GM23338 (cell line): Measurements from ENCODE around the gene SUCLG1. TPM values are rescaled to one million over a fixed set of nuclear protein-coding genes. Genes with fewer than 3 reads are reported as not detected.

Experiments
- ATAC-seq: fragments of 200-7000 bp; cut with Tn5 transposase; 3 replicates; pipeline ENCODE4 v1.9.1; 2020
- DNase-seq: peaks from one replicate; pipeline ENCODE4 v3.0.0-alpha.2; 2015; ENCODE audit warnings: low spot score
- H2AFZ ChIP-seq: fragments of 200-600 bp; sonication (generic); 2 replicates; pipeline ENCODE4 v1.8.0; 2016; ENCODE audit warnings: antibody characterized with exemption, mild to moderate bottlenecking, moderate library complexity
- H3F3A ChIP-seq: fragments of 200-600 bp; sonication (generic); replicated peaks from 2 replicates; pipeline ENCODE4 v1.8.0; 2017; ENCODE audit warnings: antibody characterized with exemption, mixed run types, low read depth
- H3K27ac ChIP-seq: fragments of 200-600 bp; sonication (generic); 2 replicates; pipeline ENCODE4 v1.6.1; 2016; ENCODE audit warnings: low read depth
- H3K27me3 ChIP-seq: fragments of 200-600 bp; sonication (generic); 2 replicates; pipeline ENCODE4 v1.8.0; 2016; ENCODE audit warnings: mild to moderate bottlenecking, mixed run types, moderate library complexity; ENCODE audit not compliant: insufficient read depth
- H3K36me3 ChIP-seq: fragments of 200-600 bp; sonication (generic); 2 replicates; pipeline ENCODE4 v1.8.0; 2016; ENCODE audit warnings: mild to moderate bottlenecking; ENCODE audit not compliant: insufficient read depth
- H3K4me1 ChIP-seq: fragments of 200-600 bp; sonication (generic); 2 replicates; pipeline ENCODE4 v1.8.0; 2016; ENCODE audit warnings: mild to moderate bottlenecking, moderate library complexity; ENCODE audit not compliant: insufficient read depth
- H3K4me2 ChIP-seq: fragments of 200-600 bp; sonication (generic); 2 replicates; pipeline ENCODE4 v1.7.1; 2017; ENCODE audit warnings: mixed run types
- H3K4me3 ChIP-seq: fragments of 200-600 bp; sonication (generic); 2 replicates; pipeline ENCODE4 v1.6.1; 2016; ENCODE audit warnings: mixed run types
- H3K79me2 ChIP-seq: fragments of 200-600 bp; sonication (generic); replicated peaks from 2 replicates; pipeline ENCODE4 v1.8.0; 2017; ENCODE audit warnings: mild to moderate bottlenecking; ENCODE audit not compliant: insufficient read depth
- H3K9me2 ChIP-seq: fragments of 200-600 bp; sonication (generic); 2 replicates; pipeline ENCODE4 v1.8.0; 2017; ENCODE audit not compliant: insufficient read depth
- H4K20me1 ChIP-seq: fragments of 200-600 bp; sonication (generic); replicated peaks from 2 replicates; pipeline ENCODE4 v1.8.0; 2017; ENCODE audit warnings: mild to moderate bottlenecking; ENCODE audit not compliant: insufficient read depth
- H3K27ac Mint-ChIP-seq: 2 replicates; pipeline ENCODE4 v1.8.0; 2020; ENCODE audit warnings: inconsistent platforms, mild to moderate bottlenecking, moderate library complexity, mixed read lengths
- H3K27me3 Mint-ChIP-seq: 3 replicates; pipeline ENCODE4 v1.8.0; 2022; ENCODE audit warnings: low read depth, mild to moderate bottlenecking, moderate library complexity, mixed read lengths, inconsistent platforms; ENCODE audit not compliant: insufficient read depth, poor library complexity
- H3K36me3 Mint-ChIP-seq: 3 replicates; pipeline ENCODE4 v1.8.0; 2021; ENCODE audit warnings: low read depth, mild to moderate bottlenecking, inconsistent platforms, moderate library complexity, mixed read lengths
- H3K4me1 Mint-ChIP-seq: 3 replicates; pipeline ENCODE4 v1.8.0; 2020; ENCODE audit warnings: mild to moderate bottlenecking, inconsistent platforms, mixed read lengths
- H3K4me3 Mint-ChIP-seq: 3 replicates; pipeline ENCODE4 v1.8.0; 2021; ENCODE audit warnings: moderate library complexity, mild to moderate bottlenecking, inconsistent platforms, mixed read lengths
- H3K9me3 Mint-ChIP-seq: 3 replicates; pipeline ENCODE4 v1.8.0; 2020; ENCODE audit warnings: moderate library complexity, mild to moderate bottlenecking, inconsistent platforms, mixed read lengths
- CREB1 ChIP-seq: fragments of 250-450 bp; sonication (Bioruptor Pico); IDR thresholded peaks from 2 replicates; pipeline ENCODE4 v1.5.0; 2020; ENCODE audit warnings: low read depth, mild to moderate bottlenecking, moderate library complexity
- CTCF ChIP-seq, 2 experiments: fragments of 200-600 bp in 1 of 2; sonication (generic) in 1 of 2; conservative IDR thresholded peaks; 2 replicates each; pipeline versions ENCODE4 v1.5.1 to v1.6.1; 2016 to 2017; ENCODE audit warnings: antibody characterized with exemption in 2 of 2, low read depth in 2 of 2, mild to moderate bottlenecking in 2 of 2, moderate library complexity in 1 of 2
- ETS1 ChIP-seq: IDR thresholded peaks from 2 replicates; pipeline ENCODE4 v1.6.1; 2016; ENCODE audit warnings: antibody characterized with exemption
- EZH2 ChIP-seq: fragments of 200-600 bp; sonication (generic); IDR thresholded peaks from one replicate; pipeline ENCODE4 v1.8.0; 2017; ENCODE audit warnings: antibody characterized with exemption, mild to moderate bottlenecking, low read depth; ENCODE audit not compliant: unreplicated experiment
- EZH2phosphoT487 ChIP-seq: fragments of 200-600 bp; sonication (generic); IDR thresholded peaks from one replicate; pipeline ENCODE4 v1.8.1; 2018; ENCODE audit warnings: antibody characterized with exemption; ENCODE audit not compliant: unreplicated experiment
- JUNB ChIP-seq: IDR thresholded peaks from one replicate; pipeline ENCODE4 v1.6.1; 2016; ENCODE audit warnings: antibody characterized with exemption; ENCODE audit not compliant: unreplicated experiment
- NANOG ChIP-seq: IDR thresholded peaks from 2 replicates; pipeline ENCODE4 v1.6.1; 2016; ENCODE audit warnings: antibody characterized with exemption, borderline replicate concordance
- POLR2AphosphoS5 ChIP-seq: IDR thresholded peaks from 2 replicates; pipeline ENCODE4 v1.6.1; 2016; ENCODE audit warnings: antibody characterized with exemption, low read depth
- STAT1 ChIP-seq: IDR thresholded peaks from one replicate; pipeline ENCODE4 v1.6.1; 2016; ENCODE audit warnings: antibody characterized with exemption; ENCODE audit not compliant: unreplicated experiment
- ZNF114 ChIP-seq: fragments of 250-450 bp; sonication (Bioruptor Pico); IDR thresholded peaks from 2 replicates; pipeline ENCODE4 v1.5.0; 2020; ENCODE audit warnings: mild to moderate bottlenecking, moderate library complexity
- ZNF331 ChIP-seq: fragments of 250-450 bp; sonication (Bioruptor Pico); IDR thresholded peaks from 2 replicates; pipeline ENCODE4 v1.5.0; 2020; ENCODE audit warnings: low read depth, mild to moderate bottlenecking, moderate library complexity
- ZNF462 ChIP-seq: fragments of 250-450 bp; sonication (Bioruptor Pico); IDR thresholded peaks from 2 replicates; pipeline ENCODE4 v1.5.0; 2020; ENCODE audit warnings: mild to moderate bottlenecking, moderate library complexity
- polyA plus RNA-seq: library from polyadenylated mRNA; unstranded; fragments of >200 nt; fragmentation: Nextera tagmentation; extraction: Ambion mirVana; gene quantifications from 2 replicates; pipeline ENCODE4 v1.2.1, GENCODE V29; 2016
- total RNA-seq: library from RNA; depleted of rRNA; stranded (reverse); fragments of >200 nt; shearing (Covaris generic); gene quantifications from 2 replicates; pipeline ENCODE4 v1.2.3, GENCODE V29; 2014

SUCLG1 gene
- total and polyA plus RNA-seq, 2 experiments from 2014 or later, result 24.3 to 36.0 TPM

- no peak for ATAC-seq
Measured at GRCh38 chr2:84461310-84461709, 2.2 kb upstream of the SUCLG1 start.

GRCh38 chr2:84460670-84461069 is 1.6 kb upstream of the SUCLG1 start:
- H4K20me1 ChIP-seq, result 0 out of 2 replicates have a peak, but pooled peaks cover 3% of the 10 kb centered on the region
- peaks cover 23% of the 10 kb centered on the region; the same call in 1 of the 2 replicates for H3K79me2 ChIP-seq
- H2AFZ ChIP-seq, result no peak overlapping the region
- ATAC-seq (no peak), DNase-seq (no peak)
- H3K4me1 ChIP-seq, result peaks cover 19% of the 10 kb centered on the region; the same call in 1 of the 2 replicates
- no peak overlapping the region for H3K27ac ChIP-seq
- no peaks in the 10 kb centered on the region for H3K36me3 ChIP-seq
- Mint-ChIP-seq H3K36me3 (no peaks in the 10 kb centered on the region; the same call in 2 of the 3 replicates), H3K9me3 (peaks cover 6% of the 10 kb centered on the region; the same call in 2 of the 3 replicates), H3K27me3 (peaks cover 4% of the 10 kb centered on the region), H3K4me1 (peaks cover 15% of the 10 kb centered on the region; the same call in 2 of the 3 replicates), H3K4me3 (no peak overlapping the region), H3K27ac (no peak overlapping the region)
- no peaks in the 10 kb centered on the region for H3K9me2 ChIP-seq
- no peak overlapping the region for H3K4me3 ChIP-seq
- no peak overlapping the region for H3K4me2 ChIP-seq
- no peaks in the 10 kb centered on the region for H3F3A ChIP-seq
- H3K27me3 ChIP-seq, result no peaks in the 10 kb centered on the region
- no peak for TF ChIP-seq CTCF (conservative IDR thresholded peaks at IDR 0.05; ENCODE audit: low read depth in 2 of 2)
- TF ChIP-seq ZNF462 (CRISPR knock-in tag), result no peak
- TF ChIP-seq JUNB, result no peak
- no peak for TF ChIP-seq NANOG
- no peak for TF ChIP-seq EZH2phosphoT487
- no peak for TF ChIP-seq ZNF331 (CRISPR knock-in tag)
- no peak for TF ChIP-seq STAT1
- no peak for TF ChIP-seq ETS1
- no peak for TF ChIP-seq CREB1 (CRISPR knock-in tag)
- TF ChIP-seq EZH2, result no peak
- no peak for TF ChIP-seq POLR2AphosphoS5
- TF ChIP-seq ZNF114 (CRISPR knock-in tag), result no peak

More at GRCh38 chr2:84461310-84461709, 2.2 kb upstream of the SUCLG1 start:
- Histone ChIP-seq H3K4me3 (no peak overlapping the region), H3F3A (no peaks in the 10 kb centered on the region), H3K36me3 (no peaks in the 10 kb centered on the region), H3K4me2 (no peak overlapping the region), H3K9me2 (no peaks in the 10 kb centered on the region), H2AFZ (no peak overlapping the region), H4K20me1 (0 out of 2 replicates have a peak, but pooled peaks cover 3% of the 10 kb centered on the region), H3K27ac (no peak overlapping the region), H3K27me3 (no peaks in the 10 kb centered on the region), H3K4me1 (peaks cover 19% of the 10 kb centered on the region; the same call in 1 of the 2 replicates), H3K79me2 (peaks cover 18% of the 10 kb centered on the region; the same call in 1 of the 2 replicates)
- TF ChIP-seq EZH2, result no peak
- Mint-ChIP-seq H3K9me3 (peaks cover 10% of the 10 kb centered on the region; the same call in 2 of the 3 replicates), H3K27me3 (peaks cover 4% of the 10 kb centered on the region), H3K36me3 (no peaks in the 10 kb centered on the region; the same call in 2 of the 3 replicates), H3K4me1 (peaks cover 15% of the 10 kb centered on the region; the same call in 2 of the 3 replicates), H3K4me3 (no peak overlapping the region), H3K27ac (no peak overlapping the region)
- no peak for DNase-seq
